Measurements from ENCODE around the gene SPAG6.

GRCh38 chr10:22323538-22324305 is 21.6 kb upstream of the SPAG6 start:
- TF ChIP-seq CTCF (conservative IDR thresholded peaks at IDR 0.05 in 1 of 2, IDR thresholded peaks at IDR 0.05 in 1 of 2; ENCODE audit: low read depth in 1 of 2, low read length in 2 of 2) (no peak), EZH2 (IDR thresholded peaks at IDR 0.05; ENCODE audit: low read length, missing control alignments) (peak; percentile 3)
